ENCODE data around the gene PREP.

The PREP gene

GRCh38 chr6:105391705-105392104, 11.2 kb downstream of the PREP start:
- DNase-seq: no peak

- DNase-seq: peak; percentile 7
These were observed 13.3 kb downstream of the PREP start for GRCh38 chr6:105389543-105389942.

GRCh38 chr6:105388392-105388791, 14.5 kb downstream of the PREP start:
- DNase-seq: no peak

- DNase-seq: no peak
These were observed 18.9 kb downstream of the PREP start for GRCh38 chr6:105384004-105384403.

- no peak for DNase-seq
These were observed 19.9 kb downstream of the PREP start for GRCh38 chr6:105382958-105383357.

- no peak for DNase-seq
These were observed 20.4 kb downstream of the PREP start for GRCh38 chr6:105382496-105382895.

- DNase-seq: no peak
These were observed 22.2 kb downstream of the PREP start for GRCh38 chr6:105380634-105381033.

- no peak for DNase-seq
These were observed 27.1 kb downstream of the PREP start for GRCh38 chr6:105375797-105376196.

GRCh38 chr6:105374010-105374420, 28.9 kb downstream of the PREP start:
- no peak for DNase-seq

GRCh38 chr6:105373481-105373880, 29.4 kb downstream of the PREP start:
- DNase-seq: no peak

GRCh38 chr6:105372849-105373182, 30.1 kb downstream of the PREP start:
- DNase-seq: no peak

GRCh38 chr6:105372142-105372848, 30.6 kb downstream of the PREP start:
- DNase-seq: no peak

- DNase-seq: no peak
These were observed 32.5 kb downstream of the PREP start for GRCh38 chr6:105370351-105370750.

GRCh38 chr6:105369145-105369544, 33.7 kb downstream of the PREP start:
- DNase-seq: no peak

- no peak for DNase-seq
These were observed 38.6 kb downstream of the PREP start for GRCh38 chr6:105364243-105364642.

- DNase-seq: peak; percentile 62
These were observed 39.7 kb downstream of the PREP start for GRCh38 chr6:105363100-105363754.

- DNase-seq: no peak
These were observed 43.2 kb downstream of the PREP start for GRCh38 chr6:105359419-105360370.

GRCh38 chr6:105357165-105357564, 45.7 kb downstream of the PREP start:
- no peak for DNase-seq

GRCh38 chr6:105352037-105352617, 50.8 kb downstream of the PREP start:
- DNase-seq: no peak

GRCh38 chr6:105348897-105349296, 54.0 kb downstream of the PREP start:
- no peak for DNase-seq

- peak; percentile 44 for DNase-seq
These were observed 56.8 kb downstream of the PREP start for GRCh38 chr6:105346052-105346451.

GRCh38 chr6:105345506-105345905, 57.4 kb downstream of the PREP start:
- peak; percentile 43 for DNase-seq

GRCh38 chr6:105344881-105345370, 58.0 kb downstream of the PREP start:
- DNase-seq: no peak
